IPS-11a (cell line): ENCODE measurements around the gene PTPRT.

ENCODE experiments used
- H3K4me3 ChIP-seq: one replicate; pipeline ENCODE4 v1.5.1; 2013; ENCODE audit warnings: low read depth, low read length, control low read depth

PTPRT gene

DNA sequence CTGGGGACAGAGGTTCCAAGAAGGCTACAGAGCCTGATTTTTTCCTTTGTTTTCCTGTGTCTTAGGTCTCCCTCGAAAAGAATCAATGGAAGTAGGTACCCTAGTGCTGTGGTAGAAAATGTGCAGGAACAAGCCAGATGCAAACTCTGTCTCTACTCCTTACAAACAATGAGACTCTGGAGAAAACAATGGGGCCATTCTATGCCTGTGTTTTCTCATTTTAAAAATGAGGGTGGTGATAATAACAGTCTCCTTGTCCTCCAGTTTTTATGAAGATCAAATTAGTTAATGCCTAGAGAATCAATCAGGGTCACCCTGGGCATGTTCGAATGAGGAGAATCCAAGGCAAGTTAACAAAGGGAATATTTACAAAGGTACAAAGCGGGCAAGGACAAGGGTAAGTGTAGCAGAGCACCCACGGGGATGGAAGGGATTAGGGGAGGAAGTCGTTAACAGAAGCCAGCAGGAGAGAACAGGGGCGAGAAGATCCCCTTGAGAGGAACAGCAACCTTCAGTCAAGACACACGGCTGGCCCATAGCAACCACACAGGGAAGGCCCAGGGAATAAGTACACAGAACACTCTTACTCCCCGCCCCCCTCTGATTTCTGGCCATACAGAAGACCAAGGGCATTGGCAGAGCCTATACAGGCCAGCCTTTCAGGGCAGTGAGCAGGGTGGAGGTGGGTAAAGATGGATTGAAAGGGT lies 342.8 kb downstream of the PTPRT start:
- no peak overlapping the region for H3K4me3 ChIP-seq

GRCh38 chr20:42844751-42845150 lies 345.0 kb downstream of the PTPRT start:
- no peak overlapping the region for H3K4me3 ChIP-seq

GRCh38 chr20:42837456-42837855 lies 352.2 kb downstream of the PTPRT start:
- no peak overlapping the region for H3K4me3 ChIP-seq

DNA sequence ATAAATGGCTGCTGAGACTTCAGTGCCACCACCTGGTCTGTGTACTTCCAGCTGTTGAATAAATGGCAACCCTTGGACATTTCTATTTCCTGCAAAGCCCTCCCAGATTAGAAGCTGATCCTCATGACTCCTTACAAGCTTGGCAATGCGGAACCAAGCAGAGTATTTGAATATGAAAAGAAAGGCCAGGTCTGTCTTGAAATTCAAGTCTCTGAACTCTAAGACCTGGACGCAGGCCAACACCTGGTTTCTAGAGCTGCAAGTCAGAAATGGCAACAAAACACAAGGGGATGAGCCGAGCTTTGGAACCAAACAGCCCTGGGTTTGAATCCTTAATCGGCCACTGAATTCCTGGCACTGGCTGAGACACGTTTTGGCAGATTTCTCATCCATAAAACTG lies 353.4 kb downstream of the PTPRT start:
- H3K4me3 ChIP-seq: no peak overlapping the region

GRCh38 chr20:42807876-42808275 lies 381.8 kb downstream of the PTPRT start:
- no peak overlapping the region for H3K4me3 ChIP-seq

- H3K4me3 ChIP-seq: no peak overlapping the region
These were observed 394.5 kb downstream of the PTPRT start for GRCh38 chr20:42795111-42795695.

GRCh38 chr20:42792052-42792451 lies 397.7 kb downstream of the PTPRT start:
- H3K4me3 ChIP-seq: no peak overlapping the region

GRCh38 chr20:42790111-42790510 lies 399.6 kb downstream of the PTPRT start:
- no peak overlapping the region for H3K4me3 ChIP-seq

GRCh38 chr20:42788707-42789106 lies 401.0 kb downstream of the PTPRT start:
- H3K4me3 ChIP-seq: no peak overlapping the region

DNA sequence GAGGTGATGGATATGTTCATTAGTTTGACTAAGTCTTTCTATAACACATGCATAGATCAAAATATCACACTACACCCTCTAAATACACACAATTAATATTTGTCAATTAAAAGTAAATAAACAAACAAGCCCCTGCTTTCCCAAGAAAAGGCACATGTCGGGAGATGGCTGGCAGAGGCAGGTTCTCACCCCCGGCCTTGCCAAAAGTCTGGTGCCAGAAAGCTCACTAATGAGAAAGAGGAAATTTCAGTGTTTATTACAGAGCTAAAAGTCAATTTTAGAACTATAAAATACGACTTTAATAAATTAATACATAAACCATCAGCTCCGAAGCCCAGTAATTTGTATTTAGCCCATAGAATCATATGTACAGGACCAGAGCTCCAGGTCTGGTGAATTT lies 404.7 kb downstream of the PTPRT start:
- no peak overlapping the region for H3K4me3 ChIP-seq

GRCh38 chr20:42779216-42779615 lies 410.5 kb downstream of the PTPRT start:
- H3K4me3 ChIP-seq: no peak overlapping the region

GRCh38 chr20:42775866-42776265 lies 413.8 kb downstream of the PTPRT start:
- H3K4me3 ChIP-seq: no peak overlapping the region

GRCh38 chr20:42775037-42775436 lies 414.7 kb downstream of the PTPRT start:
- H3K4me3 ChIP-seq: no peak overlapping the region

DNA sequence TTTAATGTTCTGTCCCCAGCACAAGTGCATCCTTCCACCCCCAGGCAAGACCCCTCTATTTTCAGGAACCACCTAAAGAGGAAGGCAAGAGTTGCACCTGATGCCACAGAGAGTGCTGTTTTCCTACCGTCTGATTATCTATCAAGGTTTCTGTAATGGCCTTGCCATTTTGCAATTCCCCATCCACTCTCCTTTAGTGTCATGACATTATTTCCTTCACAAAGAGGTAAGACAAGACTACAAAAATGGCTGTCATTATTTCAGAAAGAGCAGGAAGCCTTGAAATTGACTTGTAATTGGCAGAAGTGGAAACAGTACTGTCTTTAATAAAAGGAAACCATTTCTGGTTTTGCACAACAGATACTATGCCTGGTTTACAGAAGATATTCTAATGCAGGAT lies 426.7 kb downstream of the PTPRT start:
- H3K4me3 ChIP-seq: no peak overlapping the region

GRCh38 chr20:42756991-42757390 lies 432.7 kb downstream of the PTPRT start:
- no peak overlapping the region for H3K4me3 ChIP-seq

DNA sequence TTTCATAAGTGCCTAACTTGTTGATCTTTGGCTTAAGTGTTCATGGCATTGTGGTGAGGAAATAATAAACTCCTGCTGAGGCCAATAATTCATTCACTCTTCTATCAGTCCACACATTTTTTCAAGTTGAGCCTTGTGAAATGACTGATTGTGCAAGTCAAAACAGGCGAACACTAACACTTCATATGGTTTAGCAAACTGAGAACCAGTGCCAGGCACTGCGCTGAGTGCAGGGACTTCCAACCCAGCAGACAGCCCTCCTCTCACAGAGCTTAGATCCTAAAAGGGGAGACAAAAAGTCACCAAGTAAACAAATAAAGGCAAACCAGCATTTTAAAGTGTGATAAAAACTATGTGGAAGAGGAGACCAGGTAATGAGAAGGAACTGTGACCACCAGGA lies 435.0 kb downstream of the PTPRT start:
- no peak overlapping the region for H3K4me3 ChIP-seq

- H3K4me3 ChIP-seq: no peak overlapping the region
These were observed 437.1 kb downstream of the PTPRT start for GRCh38 chr20:42752620-42753019.

DNA sequence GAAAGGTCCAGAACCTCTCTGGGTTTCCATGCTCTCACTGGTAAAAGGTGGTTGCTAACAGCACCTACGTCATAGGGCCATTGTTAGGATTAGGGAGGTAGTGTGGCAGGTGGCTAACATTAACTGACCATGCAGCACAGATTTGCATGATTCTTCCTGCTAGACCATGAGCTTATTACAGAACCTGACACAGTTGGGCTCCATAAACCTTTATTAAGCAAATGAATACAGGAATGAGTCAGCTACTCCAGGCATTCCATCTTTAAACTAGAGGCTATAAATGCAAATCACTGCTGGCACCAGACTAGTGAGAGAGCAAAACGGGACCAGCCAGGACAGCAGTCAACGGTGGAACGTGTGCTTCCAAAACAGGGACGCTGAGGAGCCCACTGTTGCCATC lies 440.1 kb downstream of the PTPRT start:
- no peak overlapping the region for H3K4me3 ChIP-seq

- H3K4me3 ChIP-seq: no peak overlapping the region
These were observed 441.8 kb downstream of the PTPRT start for GRCh38 chr20:42747765-42748411.

GRCh38 chr20:42744756-42745465 lies 444.8 kb downstream of the PTPRT start:
- no peak overlapping the region for H3K4me3 ChIP-seq

DNA sequence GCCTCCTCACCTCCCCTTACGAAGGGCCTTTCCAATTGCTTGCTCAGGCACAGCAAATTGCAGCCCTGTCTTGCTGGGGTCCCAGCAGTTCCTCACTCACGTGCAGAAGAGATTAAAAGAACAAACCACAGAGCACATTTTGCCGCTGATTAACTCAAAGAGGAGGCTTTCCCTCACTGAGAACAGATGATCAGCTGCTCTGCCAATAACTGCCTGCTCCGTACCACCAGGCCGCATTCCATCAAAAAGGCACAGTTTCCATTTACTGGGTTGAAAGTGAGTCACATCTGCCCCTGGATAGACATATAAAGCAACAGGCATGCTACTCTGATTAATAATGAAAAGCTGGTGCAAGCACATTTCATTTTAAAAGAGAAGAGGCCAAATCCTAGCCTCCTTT lies 446.8 kb downstream of the PTPRT start:
- no peak overlapping the region for H3K4me3 ChIP-seq

GRCh38 chr20:42741906-42742305 lies 447.8 kb downstream of the PTPRT start:
- H3K4me3 ChIP-seq: no peak overlapping the region
